Measurements from ENCODE around the gene BET1. TPM values are rescaled to one million over a fixed set of nuclear protein-coding genes. Genes with fewer than 3 reads are reported as not detected.

The BET1 gene
- total and polyA plus RNA-seq, 2 donors from 2014 or later = 25.8 to 32.2 TPM

GRCh38 chr7:93958651-93959050, 45.5 kb downstream of the BET1 start:
- H3K27me3 ChIP-seq (ENCODE audit: control insufficient read depth, insufficient read depth, low read length) = no peaks in the 10 kb centered on the region
- no peaks in the 10 kb centered on the region for H3K4me1 ChIP-seq (ENCODE audit: control insufficient read depth in 2 of 3, insufficient read depth in 2 of 3, low read depth in 1 of 3, low read length in 3 of 3)
- H3K4me3 ChIP-seq (ENCODE audit: low read length in 3 of 3) = no peak overlapping the region
- no peak for FAIRE-seq
- H3K9ac ChIP-seq (ENCODE audit: low read length in 3 of 3) = no peak overlapping the region
- no peaks in the 10 kb centered on the region for H3K9me3 ChIP-seq (ENCODE audit: control insufficient read depth in 2 of 3, insufficient read depth in 1 of 3, low read length in 3 of 3)
- intact Hi-C loops (cut with DNase I) = no loop called here
- no peaks in the 10 kb centered on the region for H3K36me3 ChIP-seq (ENCODE audit: control insufficient read depth in 2 of 3, insufficient read depth in 3 of 3, low read length in 3 of 3)
- H3K27ac ChIP-seq (ENCODE audit: low read depth in 2 of 2, low read length in 2 of 2) = no peak overlapping the region
- no peak for DNase-seq
- no peak for TF ChIP-seq CTCF (IDR thresholded peaks at IDR 0.05; ENCODE audit: borderline replicate concordance, extremely low read depth, insufficient read depth)

- Histone ChIP-seq H3K4me3 (ENCODE audit: low read length in 3 of 3) (no peak overlapping the region), H3K9ac (ENCODE audit: low read length in 3 of 3) (no peak overlapping the region), H3K9me3 (ENCODE audit: control insufficient read depth in 2 of 3, insufficient read depth in 1 of 3, low read length in 3 of 3) (no peaks in the 10 kb centered on the region), H3K27me3 (ENCODE audit: control insufficient read depth, insufficient read depth, low read length) (no peaks in the 10 kb centered on the region), H3K36me3 (ENCODE audit: control insufficient read depth in 2 of 3, insufficient read depth in 3 of 3, low read length in 3 of 3) (no peaks in the 10 kb centered on the region), H3K27ac (ENCODE audit: low read depth in 2 of 2, low read length in 2 of 2) (no peak overlapping the region), H3K4me1 (ENCODE audit: control insufficient read depth in 2 of 3, insufficient read depth in 2 of 3, low read depth in 1 of 3, low read length in 3 of 3) (no peaks in the 10 kb centered on the region)
- intact Hi-C loops (cut with DNase I) = no loop called here
- no peak for DNase-seq
- TF ChIP-seq CTCF (IDR thresholded peaks at IDR 0.05; ENCODE audit: borderline replicate concordance, extremely low read depth, insufficient read depth) = no peak
- FAIRE-seq = no peak
Observed at GRCh38 chr7:93958216-93958615, 45.9 kb downstream of the BET1 start.

GRCh38 chr7:93957767-93958166, 46.4 kb downstream of the BET1 start:
- H3K4me1 ChIP-seq (ENCODE audit: control insufficient read depth in 2 of 3, insufficient read depth in 2 of 3, low read depth in 1 of 3, low read length in 3 of 3) = no peaks in the 10 kb centered on the region
- FAIRE-seq = no peak
- H3K9ac ChIP-seq (ENCODE audit: low read length in 3 of 3) = no peak overlapping the region
- intact Hi-C loops (cut with DNase I) = no loop called here
- H3K27ac ChIP-seq (ENCODE audit: low read depth in 2 of 2, low read length in 2 of 2) = no peak overlapping the region
- H3K9me3 ChIP-seq (ENCODE audit: control insufficient read depth in 2 of 3, insufficient read depth in 1 of 3, low read length in 3 of 3) = no peaks in the 10 kb centered on the region
- no peak overlapping the region for H3K4me3 ChIP-seq (ENCODE audit: low read length in 3 of 3)
- no peak for TF ChIP-seq CTCF (IDR thresholded peaks at IDR 0.05; ENCODE audit: borderline replicate concordance, extremely low read depth, insufficient read depth)
- no peaks in the 10 kb centered on the region for H3K27me3 ChIP-seq (ENCODE audit: control insufficient read depth, insufficient read depth, low read length)
- no peaks in the 10 kb centered on the region for H3K36me3 ChIP-seq (ENCODE audit: control insufficient read depth in 2 of 3, insufficient read depth in 3 of 3, low read length in 3 of 3)
- DNase-seq = no peak

GRCh38 chr7:93955304-93955703, 48.9 kb downstream of the BET1 start:
- H3K9ac ChIP-seq (ENCODE audit: low read length in 3 of 3) = no peak overlapping the region
- no peaks in the 10 kb centered on the region for H3K27me3 ChIP-seq (ENCODE audit: control insufficient read depth, insufficient read depth, low read length)
- TF ChIP-seq CTCF (IDR thresholded peaks at IDR 0.05; ENCODE audit: borderline replicate concordance, extremely low read depth, insufficient read depth) = no peak
- no peak overlapping the region for H3K27ac ChIP-seq (ENCODE audit: low read depth in 2 of 2, low read length in 2 of 2)
- H3K4me3 ChIP-seq (ENCODE audit: low read length in 3 of 3) = no peak overlapping the region
- no peaks in the 10 kb centered on the region for H3K9me3 ChIP-seq (ENCODE audit: control insufficient read depth in 2 of 3, insufficient read depth in 1 of 3, low read length in 3 of 3)
- no peaks in the 10 kb centered on the region for H3K4me1 ChIP-seq (ENCODE audit: control insufficient read depth in 2 of 3, insufficient read depth in 2 of 3, low read depth in 1 of 3, low read length in 3 of 3)
- intact Hi-C loops (cut with DNase I) = no loop called here
- no peaks in the 10 kb centered on the region for H3K36me3 ChIP-seq (ENCODE audit: control insufficient read depth in 2 of 3, insufficient read depth in 3 of 3, low read length in 3 of 3)
- FAIRE-seq (no peak), DNase-seq (no peak)
